HG03066 (cell line): ENCODE measurements around the gene M6PR.

Experiments used
- ATAC-seq: cut with Tn5 transposase; IDR thresholded peaks from one replicate; pipeline ENCODE4 v1.9.1; 2021; ENCODE audit warnings: low read depth; ENCODE audit not compliant: unreplicated experiment

The M6PR gene

GRCh38 chr12:8949342-8950220 is at the start of gene M6PR:
M6PR (minus strand) TSS chr12:8949645; CDS start chr12:8946404, 3,241 bp downstream.
- ATAC-seq = peak; percentile 78

- peak; percentile 93 for ATAC-seq
Observed at GRCh38 chr12:8996682-8997405, 47.4 kb upstream of the M6PR start.

- no peak for ATAC-seq
Observed at GRCh38 chr12:8995021-8995775, 45.8 kb upstream of the M6PR start.

- ATAC-seq = no peak
Observed at GRCh38 chr12:8993827-8994226, 44.4 kb upstream of the M6PR start.

GRCh38 chr12:8991371-8992345 is 42.2 kb upstream of the M6PR start:
- ATAC-seq = no peak

- ATAC-seq = no peak
Observed at GRCh38 chr12:8989413-8989812, 40.0 kb upstream of the M6PR start, which contains the start of gene KLRG1. KLRG1 (plus strand) TSS chr12:8989546; CDS start chr12:8989636, 90 bp downstream.

- ATAC-seq = no peak
Observed at GRCh38 chr12:8987685-8988084, 38.2 kb upstream of the M6PR start.

GRCh38 chr12:8987163-8987562 is 37.7 kb upstream of the M6PR start:
- no peak for ATAC-seq

- no peak for ATAC-seq
Observed at GRCh38 chr12:8985213-8985754, 35.8 kb upstream of the M6PR start.

GRCh38 chr12:8980137-8980536 is 30.7 kb upstream of the M6PR start:
- no peak for ATAC-seq

GRCh38 chr12:8970432-8970831 is 21.0 kb upstream of the M6PR start:
- no peak for ATAC-seq

- no peak for ATAC-seq
Observed at GRCh38 chr12:8969861-8970411, 20.5 kb upstream of the M6PR start.

GRCh38 chr12:8968761-8969160 is 19.3 kb upstream of the M6PR start:
- ATAC-seq = no peak

GRCh38 chr12:8960176-8960575 is 10.7 kb upstream of the M6PR start:
- no peak for ATAC-seq

GRCh38 chr12:8958066-8958465 is 8.6 kb upstream of the M6PR start:
- ATAC-seq = no peak

- ATAC-seq = no peak
Observed at GRCh38 chr12:8957561-8957960, 8.1 kb upstream of the M6PR start.

- no peak for ATAC-seq
Observed at GRCh38 chr12:8956772-8957171, 7.3 kb upstream of the M6PR start.

- no peak for ATAC-seq
Observed at GRCh38 chr12:8956073-8956472, 6.6 kb upstream of the M6PR start.

GRCh38 chr12:8953773-8954402 is 4.4 kb upstream of the M6PR start:
- ATAC-seq = no peak
